ENCODE results near the gene LRWD1. TPM values are rescaled to one million over a fixed set of nuclear protein-coding genes. Genes with fewer than 3 reads are reported as not detected.

The LRWD1 gene
- total RNA-seq (2014; rRNA removed; shearing (Covaris generic); ENCODE audit: low replicate concordance) = 19.6 and 29.7 TPM in 2 replicates

- peak within 1 kb of the TSS; percentile 83 for H3K4me3 ChIP-seq
- H3K27me3 ChIP-seq = no peaks in the 10 kb centered on the region
- DNase-seq = peak; percentile 89
Observed at GRCh38 chr7:102464577-102465280, at the start of gene LRWD1, which contains the start of gene ALKBH4. TSS of gene LRWD1 (plus strand) at chr7:102464984. CDS start at chr7:102465081, 97 bp downstream. TSS of gene ALKBH4 (minus strand) at chr7:102464863. CDS start at chr7:102464836, 27 bp downstream.

GRCh38 chr7:102415685-102416225, 49.0 kb upstream of the LRWD1 start:
- no peaks in the 10 kb centered on the region for H3K27me3 ChIP-seq
- H3K9me3 ChIP-seq = no peaks in the 10 kb centered on the region
- H3K36me3 ChIP-seq = no peaks in the 10 kb centered on the region; the same call in none of the 2 replicates
- no peak for DNase-seq
- no peak overlapping the region for H3K4me3 ChIP-seq

More at GRCh38 chr7:102464577-102465280, at the start of gene LRWD1, which contains the start of gene ALKBH4:
- Histone ChIP-seq H3K9me3 (no peaks in the 10 kb centered on the region), H3K36me3 (no peaks in the 10 kb centered on the region)

DNA sequence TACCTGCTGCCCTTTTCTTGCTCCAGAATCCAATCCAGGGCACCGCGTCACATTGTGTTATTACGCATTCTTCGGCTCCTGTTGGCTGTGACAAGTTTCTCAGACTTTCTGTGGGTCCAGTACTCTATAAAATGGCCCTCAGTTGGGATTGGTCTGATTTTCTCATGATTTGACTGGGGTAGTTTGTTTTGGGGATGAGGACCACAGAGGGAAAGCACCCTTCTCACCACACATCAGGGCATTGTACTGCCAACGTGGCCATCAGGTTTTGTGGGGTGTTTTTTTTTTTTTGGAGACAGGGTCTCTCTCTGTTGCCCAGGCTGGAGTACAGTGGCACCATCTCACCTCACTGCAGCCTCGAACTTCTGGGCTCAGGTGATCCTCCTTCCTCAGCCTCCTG, 48.4 kb upstream of the LRWD1 start:
- Histone ChIP-seq H3K9me3 (no peaks in the 10 kb centered on the region), H3K4me3 (no peak overlapping the region), H3K36me3 (no peaks in the 10 kb centered on the region; the same call in none of the 2 replicates), H3K27me3 (no peaks in the 10 kb centered on the region)
- no peak for DNase-seq

DNA sequence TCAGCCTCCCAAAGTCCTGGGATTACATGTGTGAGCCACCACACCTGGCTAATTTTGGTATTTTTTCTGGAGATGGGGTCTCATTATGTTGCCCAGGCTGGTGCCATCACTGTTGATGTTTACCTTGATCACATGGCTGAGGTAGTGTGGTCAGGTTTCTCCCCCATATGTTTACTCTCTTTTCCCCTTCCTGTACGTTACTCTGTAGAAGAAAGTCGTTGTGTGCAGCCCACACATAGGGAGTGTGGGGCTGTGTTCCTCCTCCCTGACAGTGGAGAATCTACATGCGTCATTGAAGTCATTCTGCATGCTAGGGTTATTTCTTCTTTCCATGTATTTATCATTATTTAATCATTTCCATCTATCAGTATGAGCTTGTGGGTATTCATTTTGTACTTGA, 47.7 kb upstream of the LRWD1 start:
- Histone ChIP-seq H3K27me3 (no peaks in the 10 kb centered on the region), H3K9me3 (no peaks in the 10 kb centered on the region), H3K36me3 (no peaks in the 10 kb centered on the region; the same call in none of the 2 replicates), H3K4me3 (no peak overlapping the region)
- no peak for DNase-seq

- no peaks in the 10 kb centered on the region for H3K9me3 ChIP-seq
- H3K36me3 ChIP-seq = no peaks in the 10 kb centered on the region; the same call in none of the 2 replicates
- H3K27me3 ChIP-seq = no peaks in the 10 kb centered on the region
- no peak overlapping the region for H3K4me3 ChIP-seq
- DNase-seq = no peak
Observed at GRCh38 chr7:102418592-102418991, 46.2 kb upstream of the LRWD1 start.

GRCh38 chr7:102421706-102422240, 43.0 kb upstream of the LRWD1 start:
- no peak overlapping the region for H3K4me3 ChIP-seq
- H3K9me3 ChIP-seq = no peaks in the 10 kb centered on the region
- H3K36me3 ChIP-seq = no peaks in the 10 kb centered on the region; the same call in none of the 2 replicates
- no peak for DNase-seq
- no peaks in the 10 kb centered on the region for H3K27me3 ChIP-seq

GRCh38 chr7:102424129-102424551, 40.6 kb upstream of the LRWD1 start:
- DNase-seq = no peak
- Histone ChIP-seq H3K27me3 (no peaks in the 10 kb centered on the region), H3K9me3 (no peaks in the 10 kb centered on the region), H3K36me3 (no peaks in the 10 kb centered on the region; the same call in none of the 2 replicates), H3K4me3 (no peak overlapping the region)

DNA sequence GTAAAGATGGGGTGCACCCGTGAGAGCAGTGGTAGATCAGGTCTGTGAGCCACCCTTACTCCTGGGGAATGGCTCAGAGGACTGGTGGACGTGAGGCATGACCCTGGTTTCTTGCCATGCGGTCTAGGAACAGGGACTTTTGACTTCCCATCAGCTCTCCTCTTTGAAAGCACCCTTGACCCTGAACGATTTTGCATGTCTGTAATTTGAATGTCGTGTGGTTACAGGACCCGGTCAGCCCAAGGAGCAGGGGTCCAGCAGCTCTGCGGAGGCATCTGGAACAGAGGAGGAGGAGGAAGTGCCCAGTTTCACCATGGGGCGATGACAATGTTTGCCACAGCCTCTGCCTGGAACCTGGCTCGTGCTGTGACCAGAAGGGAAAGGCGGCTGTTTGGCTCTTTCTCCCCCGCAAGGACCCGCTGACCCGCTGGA, 40.0 kb upstream of the LRWD1 start:
- H3K36me3 ChIP-seq = no peaks in the 10 kb centered on the region; the same call in none of the 2 replicates
- no peak for DNase-seq

DNA sequence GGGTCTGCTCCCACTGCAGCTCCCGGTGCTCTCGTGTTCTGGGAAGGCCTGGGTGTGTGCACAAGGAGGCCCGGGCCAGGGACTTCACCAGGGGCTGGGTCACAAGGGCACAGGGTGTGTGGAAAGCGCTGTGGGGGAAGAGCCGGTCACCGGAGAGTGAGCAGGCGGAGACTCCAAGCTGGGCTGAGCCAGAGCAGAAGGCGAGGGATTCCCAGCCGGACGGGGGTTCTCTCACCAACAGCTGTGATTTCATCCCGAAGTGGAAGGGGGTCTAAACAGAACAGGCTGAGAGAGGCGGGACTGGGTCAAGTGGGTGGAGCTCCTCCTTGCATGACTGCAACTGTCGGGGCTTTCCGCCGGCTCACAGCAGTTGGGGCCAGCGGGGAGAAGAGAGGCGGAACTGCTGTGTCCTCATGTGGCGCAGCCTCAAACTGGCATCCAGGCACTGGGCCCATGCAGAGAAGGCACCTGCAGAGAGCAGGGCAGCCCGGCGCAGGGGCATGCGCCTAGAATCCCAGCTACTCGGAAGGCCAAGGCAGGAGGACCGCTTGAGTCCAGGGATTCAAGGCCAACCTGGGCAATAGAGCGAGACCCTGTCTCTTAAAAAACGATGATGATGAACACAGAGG, 39.0 kb upstream of the LRWD1 start:
- H3K9me3 ChIP-seq = no peaks in the 10 kb centered on the region
- H3K27me3 ChIP-seq = no peaks in the 10 kb centered on the region
- no peak overlapping the region for H3K4me3 ChIP-seq
- no peak for DNase-seq
- H3K36me3 ChIP-seq = no peaks in the 10 kb centered on the region; the same call in none of the 2 replicates

More for the DNA sequence above, 40.0 kb upstream of the LRWD1 start:
- Histone ChIP-seq H3K9me3 (no peaks in the 10 kb centered on the region), H3K27me3 (no peaks in the 10 kb centered on the region), H3K4me3 (no peak overlapping the region)

GRCh38 chr7:102426268-102427018, 38.3 kb upstream of the LRWD1 start:
- no peaks in the 10 kb centered on the region for H3K36me3 ChIP-seq

GRCh38 chr7:102427019-102427405, 37.8 kb upstream of the LRWD1 start:
- no peak overlapping the region for H3K4me3 ChIP-seq
- no peaks in the 10 kb centered on the region for H3K27me3 ChIP-seq
- H3K36me3 ChIP-seq = no peaks in the 10 kb centered on the region
- no peak for DNase-seq
- H3K9me3 ChIP-seq = no peaks in the 10 kb centered on the region

More at GRCh38 chr7:102426268-102427018, 38.3 kb upstream of the LRWD1 start:
- no peaks in the 10 kb centered on the region for H3K27me3 ChIP-seq
- DNase-seq = no peak
- H3K4me3 ChIP-seq = no peak overlapping the region
- H3K9me3 ChIP-seq = no peaks in the 10 kb centered on the region

DNA sequence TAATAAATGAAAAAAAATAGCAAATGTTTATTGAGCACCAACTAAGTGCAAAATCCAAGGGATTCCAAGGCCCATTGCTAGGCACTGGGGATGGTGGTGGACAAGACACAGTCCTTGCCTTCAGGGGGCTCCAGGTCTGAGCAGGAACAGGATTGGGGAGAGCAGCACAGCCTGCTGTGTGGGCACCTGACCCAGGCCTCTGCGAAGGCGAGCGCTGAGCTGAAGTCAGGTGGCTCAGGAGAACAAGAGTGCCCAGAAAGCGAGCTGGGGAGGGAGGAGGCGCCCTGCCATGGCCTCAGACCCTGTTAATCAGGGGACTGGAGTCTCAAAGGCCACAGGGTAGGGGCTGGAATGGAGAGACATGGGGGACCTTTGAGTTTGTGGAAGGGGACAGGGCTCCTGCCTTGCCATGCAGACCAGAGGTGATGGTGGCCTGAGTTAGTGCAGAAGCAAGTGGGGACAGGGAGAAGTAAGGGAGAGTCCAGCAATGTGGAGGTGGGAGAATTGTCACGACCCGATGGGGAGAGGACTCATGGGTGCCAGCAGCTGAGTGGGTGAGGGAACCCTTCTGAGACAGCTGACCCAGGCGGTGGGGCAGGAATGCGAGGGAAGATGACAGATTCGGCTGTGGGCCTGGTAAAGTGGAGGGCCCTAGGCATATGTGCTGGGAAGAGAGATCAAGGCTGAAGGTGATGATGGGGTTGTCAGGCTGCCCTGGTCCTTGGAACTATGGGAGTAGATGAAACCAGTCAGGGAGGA, 35.5 kb upstream of the LRWD1 start:
- no peak for DNase-seq
- no peaks in the 10 kb centered on the region for H3K9me3 ChIP-seq
- H3K36me3 ChIP-seq = no peaks in the 10 kb centered on the region
- no peaks in the 10 kb centered on the region for H3K27me3 ChIP-seq
- no peak overlapping the region for H3K4me3 ChIP-seq

DNA sequence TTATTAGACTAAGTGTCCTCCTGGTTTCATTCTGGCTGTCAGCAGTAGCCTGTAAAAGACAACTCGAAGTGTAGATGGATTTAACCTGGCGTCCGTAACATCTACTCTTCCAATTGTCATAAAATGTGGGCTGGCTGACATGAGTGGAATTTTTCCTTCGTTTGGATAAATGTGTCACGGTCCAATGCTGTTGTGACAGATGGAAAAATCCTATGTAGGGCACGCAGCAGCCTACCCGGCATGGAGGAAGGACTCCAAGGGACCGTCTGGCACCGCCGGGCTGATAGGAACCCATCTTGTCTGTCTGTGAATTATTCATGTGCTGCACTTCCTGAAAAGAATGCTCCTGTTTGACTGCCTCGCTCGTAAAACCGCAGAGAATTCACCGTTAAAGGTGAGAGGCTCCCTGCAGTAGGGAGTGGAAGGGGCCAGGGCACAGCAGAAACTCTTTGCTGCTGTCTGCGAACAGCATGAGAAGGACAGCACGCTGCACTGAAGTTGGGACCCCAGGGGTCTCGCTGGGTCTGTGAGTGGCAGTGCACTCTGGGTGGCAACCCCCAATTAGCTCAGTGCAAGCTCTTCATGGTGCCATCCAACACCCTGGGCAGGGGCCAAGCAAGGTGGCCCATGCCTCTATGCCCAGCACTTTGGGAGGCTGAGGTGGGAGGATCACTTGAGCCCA, 33.0 kb upstream of the LRWD1 start:
- Histone ChIP-seq H3K9me3 (no peaks in the 10 kb centered on the region), H3K27me3 (no peaks in the 10 kb centered on the region), H3K4me3 (no peak overlapping the region), H3K36me3 (no peaks in the 10 kb centered on the region)
- no peak for DNase-seq

DNA sequence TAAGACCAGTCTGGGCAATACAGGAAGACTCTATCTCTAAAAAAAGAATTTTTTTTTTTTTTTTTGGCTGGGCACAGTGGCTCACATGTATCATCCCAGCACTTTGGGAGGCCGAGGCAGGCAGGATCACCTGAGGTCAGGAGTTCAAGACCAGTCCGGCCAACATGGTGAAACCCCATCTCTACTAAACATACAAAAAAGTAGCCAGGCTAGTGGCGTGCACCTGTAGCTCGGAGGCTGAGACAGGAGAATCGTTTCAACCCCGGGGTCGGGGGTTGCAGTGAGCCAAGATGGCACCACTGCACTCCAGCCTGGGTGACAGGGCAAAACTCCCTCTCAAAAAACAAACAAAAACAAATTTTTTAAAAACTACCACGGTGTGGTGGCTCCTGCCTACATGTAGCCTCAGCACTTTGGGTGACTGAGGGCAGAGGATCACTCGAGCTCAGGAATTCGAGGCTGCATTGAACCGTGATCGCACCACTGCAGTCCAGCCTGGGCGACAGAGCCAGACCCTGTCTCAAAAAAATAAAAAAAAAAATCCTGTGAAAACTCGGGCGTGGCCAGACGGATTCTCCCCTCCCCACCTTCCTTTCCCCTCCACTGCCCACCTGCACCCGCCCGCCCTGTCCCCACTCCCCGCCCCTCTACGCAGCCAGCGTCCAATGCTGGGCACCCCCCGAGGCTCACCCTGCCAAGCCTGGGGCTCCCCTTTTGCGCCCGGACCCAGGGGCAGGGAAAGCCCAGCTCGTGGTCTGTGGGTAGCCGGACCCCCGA, 32.2 kb upstream of the LRWD1 start:
- Histone ChIP-seq H3K27me3 (no peaks in the 10 kb centered on the region), H3K4me3 (peak overlapping the region; percentile 38), H3K36me3 (no peaks in the 10 kb centered on the region), H3K9me3 (no peaks in the 10 kb centered on the region)
- no peak for DNase-seq

Data from MG63 (cell line).